ENCODE measurements around the gene CHAF1A. TPM values are rescaled to one million over a fixed set of nuclear protein-coding genes. Genes with fewer than 3 reads are reported as not detected.

CHAF1A gene
- total and polyA plus RNA-seq, 2 of the 8 experiments (the other 6 are each of a cell fraction or from before 2014, with no cell fraction given) = 122 to 147 TPM

- H3K23me2 ChIP-seq (ENCODE audit: low read depth, low read length) = peaks cover 18% of the 10 kb centered on the region
- H3K56ac ChIP-seq (replicated peaks; ENCODE audit: insufficient read length, low read depth, low read length) = no peak overlapping the region
- POLR2A ChIA-PET (ENCODE audit: partially characterized antibody) = interaction anchor here (0.6 to 1.1 kb wide), 3 partner anchors 42 to 245 kb away, joined by 3 read pairs; no protein-coding TSS in a partner anchor
- H3K79me1 ChIP-seq (ENCODE audit: low read depth, low read length) = peaks cover 17% of the 10 kb centered on the region; the same call in 1 of the 2 replicates
- H2BK120ac ChIP-seq (replicated peaks; ENCODE audit: low read depth, low read length) = no peak overlapping the region
- H3K27ac ChIP-seq (ENCODE audit: low read depth, low read length) = no peak overlapping the region
- H3K4me3 ChIP-seq (ENCODE audit: extremely low read depth in 1 of 4, insufficient read depth in 2 of 4, low read depth in 3 of 4, low read length in 4 of 4) = no peak overlapping the region
- no peak overlapping the region for H4K91ac ChIP-seq (replicated peaks; ENCODE audit: insufficient read length, low read length)
- no peak overlapping the region for H2BK20ac ChIP-seq (ENCODE audit: low read length)
- no peak overlapping the region for H2AK5ac ChIP-seq (ENCODE audit: low read depth, low read length)
- H2BK12ac ChIP-seq (ENCODE audit: low read depth, low read length) = no peak overlapping the region
- H3K9me3 ChIP-seq (ENCODE audit: insufficient read depth in 2 of 2, low read depth in 1 of 2, low read length in 1 of 2) = no peaks in the 10 kb centered on the region
- no peak for DNase-seq (ENCODE audit: low read depth in 1 of 2, low spot score in 2 of 2)
- H2BK5ac ChIP-seq (ENCODE audit: low read depth, low read length) = no peak overlapping the region
- H4K20me1 ChIP-seq (replicated peaks in 1 of 2; ENCODE audit: control insufficient read depth in 1 of 2, insufficient read depth in 2 of 2, low read length in 2 of 2) = peaks cover 2 to 16% of the 10 kb centered on the region in 2 experiments
- peaks cover 0 to 16% (median 9%) of the 10 kb centered on the region in 4 experiments; a peak in 5 of 7 replicates for H3K4me1 ChIP-seq (replicated peaks in 1 of 4; ENCODE audit: control insufficient read depth in 3 of 4, insufficient read depth in 4 of 4, low read length in 3 of 4)
- no peaks in the 10 kb centered on the region; a peak in 1 of 7 replicates for H3K27me3 ChIP-seq (replicated peaks in 1 of 4; ENCODE audit: control insufficient read depth in 3 of 4, extremely low read depth in 1 of 4, insufficient read depth in 3 of 4, low read length in 3 of 4)
- no peak overlapping the region for H3K4me2 ChIP-seq (ENCODE audit: insufficient read depth in 1 of 2, low read depth in 2 of 2, low read length in 2 of 2)
- no peak overlapping the region for H3K9ac ChIP-seq (replicated peaks in 1 of 4; ENCODE audit: extremely low read depth in 1 of 4, low read depth in 3 of 4, low read length in 3 of 4)
- no peak for FAIRE-seq
- no peak overlapping the region for H2AFZ ChIP-seq (ENCODE audit: low read length)
- no peak overlapping the region for H4K5ac ChIP-seq (ENCODE audit: insufficient read length, low read depth, low read length)
- H3K36me3 ChIP-seq (ENCODE audit: control insufficient read depth in 2 of 4, insufficient read depth in 4 of 4, low read length in 3 of 4) = peaks cover 8 to 31% (median 17%) of the 10 kb centered on the region in 4 experiments; a peak in 7 of 8 replicates
- 89% methylated on average over 16 of the region's 16 CpGs; no CpG with 5 or more reads in 1 of the 2 experiments for WGBS, 2 experiments (ENCODE audit: extremely low coverage in 1 of 2, insufficient coverage in 1 of 2, insufficient read length in 1 of 2, insufficient replicate concordance in 2 of 2, low coverage in 1 of 2, low lambda C conversion rate in 2 of 2, missing lambda C conversion rate in 1 of 2)
- CTCF ChIA-PET (ENCODE audit: partially characterized antibody) = interaction anchor here (0.5 to 1.8 kb wide), 6 partner anchors 8 to 87 kb away, joined by 3 to 5 read pairs (median 4); no protein-coding TSS in a partner anchor
- no peak overlapping the region for H3K23ac ChIP-seq (ENCODE audit: insufficient read length)
- no peak overlapping the region for H3K4ac ChIP-seq (replicated peaks; ENCODE audit: insufficient read length, low read depth, low read length)
- no peak overlapping the region for H4K8ac ChIP-seq (ENCODE audit: extremely low read depth, insufficient read depth, low read length)
- H2BK15ac ChIP-seq (ENCODE audit: low read length) = no peak overlapping the region
- no peak overlapping the region for H3K18ac ChIP-seq (ENCODE audit: extremely low read depth, low read length)
- H3K14ac ChIP-seq (ENCODE audit: insufficient read length) = no peak overlapping the region
- peaks cover 14 to 35% of the 10 kb centered on the region in 2 experiments; a peak in 3 of 4 replicates for H3K79me2 ChIP-seq (ENCODE audit: control insufficient read depth in 1 of 2, insufficient read depth in 2 of 2, low read length in 2 of 2)
- TF ChIP-seq FOSL1 (IDR thresholded peaks at IDR 0.05; ENCODE audit: insufficient read depth, low read depth, low read length) (no peak), MAFK (IDR thresholded peaks at IDR 0.05; ENCODE audit: low read depth, low read length) (no peak), YY1 (IDR thresholded peaks at IDR 0.05; ENCODE audit: low read depth, low read length) (no peak), ZNF274 (IDR thresholded peaks at IDR 0.05; ENCODE audit: borderline replicate concordance, extremely low read depth, low read length) (no peak), HDAC6 (IDR thresholded peaks at IDR 0.05; ENCODE audit: low read depth, low read length) (no peak), NANOG (IDR thresholded peaks at IDR 0.05; ENCODE audit: insufficient read depth, low read depth, low read length, poor library complexity, severe bottlenecking) (no peak), POU5F1 (IDR thresholded peaks at IDR 0.05; ENCODE audit: low read depth, low read length) (no peak), CHD2 (IDR thresholded peaks at IDR 0.05; ENCODE audit: low read length) (no peak), SIRT6 (IDR thresholded peaks at IDR 0.05; ENCODE audit: low read length) (no peak)
- TF ChIP-seq, protein P1, sequence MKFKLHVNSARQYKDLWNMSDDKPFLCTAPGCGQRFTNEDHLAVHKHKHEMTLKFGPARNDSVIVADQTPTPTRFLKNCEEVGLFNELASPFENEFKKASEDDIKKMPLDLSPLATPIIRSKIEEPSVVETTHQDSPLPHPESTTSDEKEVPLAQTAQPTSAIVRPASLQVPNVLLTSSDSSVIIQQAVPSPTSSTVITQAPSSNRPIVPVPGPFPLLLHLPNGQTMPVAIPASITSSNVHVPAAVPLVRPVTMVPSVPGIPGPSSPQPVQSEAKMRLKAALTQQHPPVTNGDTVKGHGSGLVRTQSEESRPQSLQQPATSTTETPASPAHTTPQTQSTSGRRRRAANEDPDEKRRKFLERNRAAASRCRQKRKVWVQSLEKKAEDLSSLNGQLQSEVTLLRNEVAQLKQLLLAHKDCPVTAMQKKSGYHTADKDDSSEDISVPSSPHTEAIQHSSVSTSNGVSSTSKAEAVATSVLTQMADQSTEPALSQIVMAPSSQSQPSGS (IDR thresholded peaks at IDR 0.05; ENCODE audit: low read length) = no peak
Observed at GRCh38 chr19:4477034-4477801, 74.8 kb downstream of the CHAF1A start.
